ENCODE measurements around the gene BACE2.

The BACE2 gene

DNA sequence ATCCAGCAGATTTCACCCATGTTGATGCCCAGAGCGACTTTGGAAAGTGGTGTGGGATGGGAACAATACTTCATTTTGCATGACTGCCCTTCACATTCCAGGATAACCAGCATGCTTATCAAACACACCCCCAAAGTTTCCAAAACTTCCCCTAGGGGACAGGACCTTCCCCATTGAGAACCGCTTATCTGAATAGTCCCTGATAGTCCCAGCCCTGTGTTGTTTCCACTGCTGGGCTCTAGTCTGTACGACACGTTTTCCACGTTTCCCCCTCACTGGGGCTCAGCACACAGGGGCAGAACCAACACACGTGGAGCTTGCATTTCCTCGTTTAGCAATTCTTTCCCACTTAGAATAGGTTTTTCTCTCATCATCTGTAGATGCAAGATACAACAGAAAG lies 61.0 kb downstream of the BACE2 start:
- Histone ChIP-seq H3K9me2 (replicated peaks; ENCODE audit: insufficient read depth, low read length) (no peaks in the 10 kb centered on the region), H3K9ac (ENCODE audit: low read length) (no peak overlapping the region; the same call in 1 of the 2 replicates), H3K79me2 (ENCODE audit: insufficient read depth, low read length) (no peaks in the 10 kb centered on the region), H2AFZ (ENCODE audit: low read depth, low read length, severe bottlenecking) (no peak overlapping the region), H3K36me3 (ENCODE audit: low read length) (no peaks in the 10 kb centered on the region), H3K4me2 (ENCODE audit: low read depth, low read length, poor library complexity, severe bottlenecking) (peak overlapping the region; percentile 53), H3K27ac (ENCODE audit: low read depth, low read length) (peak overlapping the region; percentile 58; the same call in 1 of the 2 replicates), H3K27me3 (ENCODE audit: low read length) (no peaks in the 10 kb centered on the region), H4K20me1 (ENCODE audit: low read depth, low read length) (no peaks in the 10 kb centered on the region), H3F3A (ENCODE audit: insufficient read depth) (no peaks in the 10 kb centered on the region), H3K4me3 (ENCODE audit: insufficient read depth, low read length, poor library complexity, severe bottlenecking) (no peak overlapping the region), H3K9me3 (ENCODE audit: insufficient read depth, low read length) (no peaks in the 10 kb centered on the region)
- TF ChIP-seq EZH2phosphoT487 (conservative IDR thresholded peaks at IDR 0.05; ENCODE audit: low read length), result no peak
- TF ChIP-seq, protein P1, sequence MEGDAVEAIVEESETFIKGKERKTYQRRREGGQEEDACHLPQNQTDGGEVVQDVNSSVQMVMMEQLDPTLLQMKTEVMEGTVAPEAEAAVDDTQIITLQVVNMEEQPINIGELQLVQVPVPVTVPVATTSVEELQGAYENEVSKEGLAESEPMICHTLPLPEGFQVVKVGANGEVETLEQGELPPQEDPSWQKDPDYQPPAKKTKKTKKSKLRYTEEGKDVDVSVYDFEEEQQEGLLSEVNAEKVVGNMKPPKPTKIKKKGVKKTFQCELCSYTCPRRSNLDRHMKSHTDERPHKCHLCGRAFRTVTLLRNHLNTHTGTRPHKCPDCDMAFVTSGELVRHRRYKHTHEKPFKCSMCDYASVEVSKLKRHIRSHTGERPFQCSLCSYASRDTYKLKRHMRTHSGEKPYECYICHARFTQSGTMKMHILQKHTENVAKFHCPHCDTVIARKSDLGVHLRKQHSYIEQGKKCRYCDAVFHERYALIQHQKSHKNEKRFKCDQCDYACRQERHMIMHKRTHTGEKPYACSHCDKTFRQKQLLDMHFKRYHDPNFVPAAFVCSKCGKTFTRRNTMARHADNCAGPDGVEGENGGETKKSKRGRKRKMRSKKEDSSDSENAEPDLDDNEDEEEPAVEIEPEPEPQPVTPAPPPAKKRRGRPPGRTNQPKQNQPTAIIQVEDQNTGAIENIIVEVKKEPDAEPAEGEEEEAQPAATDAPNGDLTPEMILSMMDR (IDR thresholded peaks at IDR 0.05; ENCODE audit: insufficient read depth, low read length, poor library complexity, severe bottlenecking), result no peak

DNA sequence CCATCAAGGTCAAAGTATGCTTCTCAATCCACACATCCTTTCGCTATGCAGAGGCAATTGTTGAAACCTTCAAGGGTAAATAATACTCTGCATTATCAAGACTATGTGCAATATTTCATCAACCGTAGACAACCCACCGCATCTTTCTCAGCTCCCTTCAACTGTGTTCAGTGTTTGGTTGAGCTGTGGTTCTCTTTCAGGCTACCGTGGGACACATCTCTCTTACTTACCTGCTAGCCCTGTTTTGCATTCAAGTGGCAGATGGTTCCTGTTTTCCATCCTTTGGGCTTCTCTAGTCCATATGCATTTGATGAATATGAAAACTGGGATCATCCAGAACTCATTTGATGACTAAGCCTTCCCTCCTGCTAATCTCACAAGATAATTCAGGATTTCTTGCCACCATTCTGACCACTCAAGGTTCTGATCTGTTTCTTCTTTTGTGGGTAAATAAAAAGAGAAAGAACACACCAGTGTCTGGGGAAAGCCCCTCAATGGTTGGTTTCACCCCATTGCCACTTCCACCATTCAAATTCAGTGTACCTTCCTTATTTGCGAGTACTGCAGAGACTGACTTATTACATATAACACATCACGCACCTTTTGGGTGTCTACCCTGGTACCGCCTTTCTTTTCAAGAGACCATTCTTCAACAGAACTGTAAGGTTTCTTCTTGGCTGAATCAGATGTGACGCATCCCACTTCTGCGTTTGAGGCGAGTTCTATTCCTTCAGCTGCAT lies 61.7 kb downstream of the BACE2 start:
- H3K36me3 ChIP-seq (ENCODE audit: low read length), result no peaks in the 10 kb centered on the region

DNA sequence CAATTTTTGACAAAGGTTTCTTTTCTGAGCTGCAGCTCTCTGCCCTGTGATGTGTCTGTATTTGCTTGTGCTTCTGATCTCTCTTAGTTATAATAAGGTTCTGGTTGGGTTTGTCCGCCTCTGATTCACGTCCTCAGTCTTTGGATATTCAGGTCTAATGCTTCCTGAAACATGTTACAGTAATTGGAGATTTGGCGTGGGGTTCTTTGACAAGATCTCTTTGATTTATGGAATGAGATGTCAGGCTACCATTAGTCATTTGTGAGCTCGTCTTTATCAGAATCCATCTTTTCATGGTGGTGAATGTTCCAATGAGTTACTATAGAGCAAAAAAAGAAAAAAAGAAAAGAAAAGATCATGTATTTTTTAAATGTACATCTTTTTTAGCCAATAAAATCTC lies 62.5 kb downstream of the BACE2 start:
- Histone ChIP-seq H3K4me2 (ENCODE audit: low read depth, low read length, poor library complexity, severe bottlenecking) (peak overlapping the region; percentile 53), H3K27ac (ENCODE audit: low read depth, low read length) (no peak overlapping the region), H3K79me2 (ENCODE audit: insufficient read depth, low read length) (no peaks in the 10 kb centered on the region), H3K4me3 (ENCODE audit: insufficient read depth, low read length, poor library complexity, severe bottlenecking) (no peak overlapping the region), H3K9ac (ENCODE audit: low read length) (peak overlapping the region; percentile 6; the same call in 1 of the 2 replicates), H3F3A (ENCODE audit: insufficient read depth) (no peaks in the 10 kb centered on the region), H3K27me3 (ENCODE audit: low read length) (no peaks in the 10 kb centered on the region), H3K36me3 (ENCODE audit: low read length) (no peaks in the 10 kb centered on the region), H3K9me2 (replicated peaks; ENCODE audit: insufficient read depth, low read length) (no peaks in the 10 kb centered on the region), H2AFZ (ENCODE audit: low read depth, low read length, severe bottlenecking) (no peak overlapping the region), H3K9me3 (ENCODE audit: insufficient read depth, low read length) (no peaks in the 10 kb centered on the region), H4K20me1 (ENCODE audit: low read depth, low read length) (no peaks in the 10 kb centered on the region)
- no peak for TF ChIP-seq EZH2phosphoT487 (conservative IDR thresholded peaks at IDR 0.05; ENCODE audit: low read length)
- TF ChIP-seq, protein P1 (IDR thresholded peaks at IDR 0.05; ENCODE audit: insufficient read depth, low read length, poor library complexity, severe bottlenecking), result no peak

More for the DNA sequence above, 61.7 kb downstream of the BACE2 start:
- H3K9ac ChIP-seq (ENCODE audit: low read length), result peak overlapping the region; percentile 6; the same call in 1 of the 2 replicates
- H3F3A ChIP-seq (ENCODE audit: insufficient read depth), result no peaks in the 10 kb centered on the region
- H3K79me2 ChIP-seq (ENCODE audit: insufficient read depth, low read length), result no peaks in the 10 kb centered on the region
- H2AFZ ChIP-seq (ENCODE audit: low read depth, low read length, severe bottlenecking), result no peak overlapping the region
- no peaks in the 10 kb centered on the region for H3K27me3 ChIP-seq (ENCODE audit: low read length)
- no peaks in the 10 kb centered on the region for H3K9me3 ChIP-seq (ENCODE audit: insufficient read depth, low read length)
- H3K9me2 ChIP-seq (replicated peaks; ENCODE audit: insufficient read depth, low read length), result no peaks in the 10 kb centered on the region
- peak overlapping the region; percentile 53 for H3K4me2 ChIP-seq (ENCODE audit: low read depth, low read length, poor library complexity, severe bottlenecking)
- no peaks in the 10 kb centered on the region for H4K20me1 ChIP-seq (ENCODE audit: low read depth, low read length)
- peak overlapping the region; percentile 58 for H3K27ac ChIP-seq (ENCODE audit: low read depth, low read length)
- no peak for TF ChIP-seq EZH2phosphoT487 (conservative IDR thresholded peaks at IDR 0.05; ENCODE audit: low read length)
- H3K4me3 ChIP-seq (ENCODE audit: insufficient read depth, low read length, poor library complexity, severe bottlenecking), result peak overlapping the region; percentile 25

DNA sequence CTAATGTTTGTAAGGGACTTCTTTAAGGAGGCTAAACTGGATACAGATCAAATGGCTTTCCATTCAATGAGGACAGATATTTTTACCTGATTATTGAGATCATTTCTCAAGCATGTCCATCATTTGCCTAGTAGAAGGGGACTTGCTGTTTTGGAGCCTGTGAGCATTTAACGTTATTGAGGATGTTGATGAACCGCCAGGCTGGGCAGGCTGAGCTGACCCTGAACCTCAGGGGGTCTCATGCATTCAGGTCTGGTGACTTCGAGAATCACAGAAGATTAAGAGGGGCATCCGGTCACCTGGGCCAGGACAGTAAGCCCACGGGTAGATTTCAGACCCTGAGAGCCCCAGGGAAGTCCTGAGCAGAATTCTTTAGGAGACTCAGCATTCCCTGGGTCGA lies 63.1 kb downstream of the BACE2 start:
- no peaks in the 10 kb centered on the region for H3K27me3 ChIP-seq (ENCODE audit: low read length)
- H4K20me1 ChIP-seq (ENCODE audit: low read depth, low read length), result no peaks in the 10 kb centered on the region
- H3K27ac ChIP-seq (ENCODE audit: low read depth, low read length), result no peak overlapping the region
- H3K9me3 ChIP-seq (ENCODE audit: insufficient read depth, low read length), result no peaks in the 10 kb centered on the region
- H3K9ac ChIP-seq (ENCODE audit: low read length), result peak overlapping the region; percentile 2; the same call in 1 of the 2 replicates
- H3K4me2 ChIP-seq (ENCODE audit: low read depth, low read length, poor library complexity, severe bottlenecking), result peak overlapping the region; percentile 53
- TF ChIP-seq, protein P1 (IDR thresholded peaks at IDR 0.05; ENCODE audit: insufficient read depth, low read length, poor library complexity, severe bottlenecking), result no peak
- no peak for TF ChIP-seq EZH2phosphoT487 (conservative IDR thresholded peaks at IDR 0.05; ENCODE audit: low read length)
- no peaks in the 10 kb centered on the region for H3K36me3 ChIP-seq (ENCODE audit: low read length)
- no peaks in the 10 kb centered on the region for H3K79me2 ChIP-seq (ENCODE audit: insufficient read depth, low read length)
- H3F3A ChIP-seq (ENCODE audit: insufficient read depth), result no peaks in the 10 kb centered on the region
- H2AFZ ChIP-seq (ENCODE audit: low read depth, low read length, severe bottlenecking), result no peak overlapping the region
- H3K4me3 ChIP-seq (ENCODE audit: insufficient read depth, low read length, poor library complexity, severe bottlenecking), result no peak overlapping the region
- no peaks in the 10 kb centered on the region for H3K9me2 ChIP-seq (replicated peaks; ENCODE audit: insufficient read depth, low read length)
